ENCODE data around the gene STK39.

STK39 gene

DNA sequence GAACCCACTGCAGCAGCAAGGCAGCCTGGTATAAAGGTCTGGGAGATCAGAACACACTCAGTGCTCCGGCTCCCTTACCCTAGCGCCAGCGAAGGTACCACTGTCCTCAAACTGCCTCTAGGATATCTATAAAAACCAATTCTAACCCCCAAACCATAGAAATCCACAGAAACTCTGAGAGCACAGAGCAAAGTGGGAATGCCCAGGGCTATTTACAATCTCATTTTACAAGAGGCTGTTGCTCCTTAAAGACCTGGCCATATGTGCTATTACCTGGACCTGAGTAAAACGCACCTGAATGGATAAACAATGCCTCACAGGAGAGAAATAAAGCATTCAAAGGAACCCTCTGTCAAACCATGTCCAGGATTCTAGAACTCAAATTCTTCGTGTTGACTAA, 4.3 kb downstream of the STK39 start:
- no peak for DNase-seq (ENCODE audit: low read depth in 3 of 3)

DNA sequence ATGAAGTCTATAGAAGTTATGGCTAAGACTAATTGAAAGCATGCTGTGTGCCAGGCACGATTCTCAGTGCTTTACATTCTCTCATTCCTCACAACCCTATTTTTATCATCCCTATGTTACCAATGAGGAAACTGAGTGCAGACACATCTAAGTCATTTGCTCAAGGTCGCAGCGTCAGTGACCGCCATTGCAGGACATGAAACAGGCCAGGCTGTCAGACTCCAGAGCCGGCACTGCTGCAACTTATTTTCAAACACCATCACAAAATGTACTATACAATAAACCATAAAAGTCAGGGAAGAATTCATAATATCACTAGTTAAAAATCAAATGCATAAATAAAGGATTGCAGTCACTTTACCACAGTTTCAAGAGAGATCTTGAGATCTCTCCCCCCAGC, 5.6 kb downstream of the STK39 start:
- DNase-seq (ENCODE audit: low read depth in 3 of 3), result no peak

DNA sequence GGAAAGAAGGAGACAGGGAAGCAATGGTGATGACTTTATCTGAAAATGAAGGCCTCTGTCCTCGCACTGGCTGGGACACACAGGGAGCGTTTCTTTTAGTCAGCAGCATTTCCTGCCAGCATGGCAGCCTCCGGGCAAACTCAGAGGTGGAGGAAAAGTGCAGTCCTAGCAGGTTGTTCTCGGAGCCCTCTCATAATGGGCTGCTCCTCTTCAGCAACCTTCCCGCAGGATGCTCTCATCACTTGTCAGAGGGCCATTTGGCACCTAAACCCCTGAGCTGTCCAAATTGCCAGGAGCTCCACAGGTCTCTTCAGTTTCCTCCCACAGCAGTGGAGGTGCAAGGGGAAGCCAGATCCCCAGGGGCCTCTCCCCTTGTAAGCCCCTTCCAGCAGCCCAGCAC, 6.2 kb downstream of the STK39 start:
- no peak for DNase-seq (ENCODE audit: low read depth in 3 of 3)

DNA sequence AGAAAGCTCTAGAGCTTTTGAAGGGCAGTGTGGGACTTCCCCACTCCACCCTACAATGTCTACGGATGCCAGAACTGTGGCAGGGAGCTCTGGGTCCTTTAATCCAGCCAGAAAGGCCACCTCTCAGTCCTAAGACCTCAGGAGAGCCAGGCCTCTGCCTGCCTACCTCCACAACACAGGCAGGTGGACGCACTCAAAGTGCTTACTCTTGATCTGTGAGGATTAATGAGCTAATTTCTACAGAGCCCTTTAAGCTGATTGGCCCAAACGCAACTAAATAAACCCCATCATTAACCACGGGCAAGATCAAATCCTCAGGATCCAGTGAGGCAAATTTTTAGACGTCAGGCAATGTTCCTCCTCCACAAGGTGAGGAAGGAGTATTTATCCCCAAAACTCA, 8.1 kb downstream of the STK39 start:
- DNase-seq (ENCODE audit: low read depth in 3 of 3), result no peak

- DNase-seq (ENCODE audit: low read depth in 3 of 3), result no peak
Measured at GRCh38 chr2:168237741-168238140, 9.7 kb downstream of the STK39 start.

DNA sequence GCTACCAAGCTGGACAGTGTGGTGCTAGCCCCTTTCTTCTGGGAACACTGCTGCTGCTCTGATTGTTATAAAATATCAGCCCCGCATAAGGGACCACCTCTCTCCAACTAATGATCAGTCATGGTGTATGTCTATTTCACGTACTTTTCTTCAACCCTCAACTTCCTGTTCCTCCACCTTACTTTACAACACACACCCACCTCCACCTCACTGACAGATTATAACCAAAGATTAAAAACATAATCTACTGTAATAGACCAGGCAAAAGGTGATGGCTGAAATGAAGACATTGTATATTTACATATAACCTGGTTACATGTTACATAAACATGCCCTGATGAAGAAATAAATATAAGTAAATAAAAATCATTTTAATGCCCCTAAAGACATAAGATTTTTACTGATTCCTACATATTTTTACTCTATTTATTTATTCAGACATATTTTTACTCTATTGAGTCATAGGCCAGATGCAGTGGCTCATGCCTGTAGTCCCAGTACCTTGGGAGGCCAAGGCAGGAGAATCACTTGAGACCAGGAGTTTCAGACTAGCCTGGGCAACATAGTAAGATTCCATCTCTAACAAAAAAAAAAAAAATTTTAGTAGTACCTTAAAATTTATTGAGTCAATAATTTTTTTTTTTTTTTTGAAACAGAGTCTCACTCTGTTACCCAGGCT, 12.8 kb downstream of the STK39 start:
- DNase-seq (ENCODE audit: low read depth in 3 of 3), result no peak

- DNase-seq (ENCODE audit: low read depth in 3 of 3), result no peak
Measured at GRCh38 chr2:168233726-168234406, 13.5 kb downstream of the STK39 start.

- no peak for DNase-seq (ENCODE audit: low read depth in 3 of 3)
Measured at GRCh38 chr2:168233166-168233565, 14.2 kb downstream of the STK39 start.

DNA sequence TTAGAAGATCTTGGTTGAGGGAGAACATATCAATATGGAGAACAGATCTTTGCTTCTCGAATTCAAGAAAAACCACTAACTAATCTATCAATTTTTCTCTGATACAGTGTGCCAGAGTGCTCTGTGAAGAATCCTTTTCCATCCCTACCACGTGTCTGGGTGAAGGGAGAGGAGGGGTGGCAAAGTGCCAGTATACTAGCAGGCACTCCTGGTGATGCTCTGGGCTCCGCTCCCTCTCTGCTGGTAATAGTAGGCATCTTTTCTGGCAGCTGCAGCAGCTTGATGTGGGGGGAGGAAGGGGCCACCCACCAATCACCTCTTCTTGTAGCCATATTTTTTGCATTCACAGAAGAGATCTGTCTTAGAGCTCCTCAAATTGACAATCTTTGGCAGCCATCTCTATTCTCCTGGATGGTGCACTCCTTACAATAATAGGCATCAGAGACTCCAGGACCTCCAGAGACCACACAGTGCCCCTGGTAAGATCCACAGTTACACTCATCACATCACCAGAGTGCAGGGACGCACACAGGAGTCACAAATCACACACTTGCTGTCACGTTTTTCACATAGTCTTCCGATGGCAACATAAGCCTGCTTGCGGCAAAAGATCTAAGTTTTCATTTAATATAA, 15.7 kb downstream of the STK39 start:
- no peak for DNase-seq (ENCODE audit: low read depth in 3 of 3)

- no peak for DNase-seq (ENCODE audit: low read depth in 3 of 3)
Measured at GRCh38 chr2:168230389-168230788, 17.0 kb downstream of the STK39 start.

DNA sequence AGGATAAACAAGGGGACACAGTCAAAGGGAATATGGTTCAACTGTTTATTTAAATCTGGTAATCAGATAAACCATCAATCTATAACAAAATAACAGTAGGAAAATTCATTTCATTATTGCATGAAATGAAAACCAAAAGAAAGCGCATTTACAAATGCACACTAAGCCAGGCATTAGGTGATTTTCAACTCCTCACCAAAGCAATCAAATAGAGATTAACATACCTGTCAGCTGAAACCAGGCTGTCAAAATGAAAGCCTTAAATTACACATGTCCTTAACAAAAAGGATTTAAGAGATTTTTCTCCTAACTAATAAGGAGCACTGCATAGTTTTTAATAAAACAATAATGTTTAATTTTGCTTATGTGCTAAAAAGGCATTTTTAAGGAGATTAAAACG, 23.0 kb downstream of the STK39 start:
- no peak for DNase-seq (ENCODE audit: low read depth in 3 of 3)

DNA sequence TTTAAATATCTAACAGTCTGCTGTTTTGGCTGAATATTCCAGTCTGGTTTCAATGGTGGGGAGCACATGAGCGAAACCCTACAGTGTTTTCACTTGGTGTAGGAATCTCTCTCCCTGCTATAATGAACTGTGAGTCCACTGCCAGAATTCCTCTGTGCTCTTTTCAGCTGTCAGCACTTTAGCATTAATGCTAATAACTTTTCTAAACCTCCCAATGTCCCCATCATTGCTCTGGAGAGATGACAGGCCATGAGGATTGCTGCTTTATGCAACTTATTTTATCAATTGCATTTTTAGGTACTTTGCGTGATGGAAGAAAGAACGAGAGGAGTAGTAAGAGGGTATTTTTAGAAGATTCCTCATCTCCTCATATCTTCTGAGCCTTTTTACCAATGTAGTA, 25.3 kb downstream of the STK39 start:
- no peak for DNase-seq (ENCODE audit: low read depth in 3 of 3)

DNA sequence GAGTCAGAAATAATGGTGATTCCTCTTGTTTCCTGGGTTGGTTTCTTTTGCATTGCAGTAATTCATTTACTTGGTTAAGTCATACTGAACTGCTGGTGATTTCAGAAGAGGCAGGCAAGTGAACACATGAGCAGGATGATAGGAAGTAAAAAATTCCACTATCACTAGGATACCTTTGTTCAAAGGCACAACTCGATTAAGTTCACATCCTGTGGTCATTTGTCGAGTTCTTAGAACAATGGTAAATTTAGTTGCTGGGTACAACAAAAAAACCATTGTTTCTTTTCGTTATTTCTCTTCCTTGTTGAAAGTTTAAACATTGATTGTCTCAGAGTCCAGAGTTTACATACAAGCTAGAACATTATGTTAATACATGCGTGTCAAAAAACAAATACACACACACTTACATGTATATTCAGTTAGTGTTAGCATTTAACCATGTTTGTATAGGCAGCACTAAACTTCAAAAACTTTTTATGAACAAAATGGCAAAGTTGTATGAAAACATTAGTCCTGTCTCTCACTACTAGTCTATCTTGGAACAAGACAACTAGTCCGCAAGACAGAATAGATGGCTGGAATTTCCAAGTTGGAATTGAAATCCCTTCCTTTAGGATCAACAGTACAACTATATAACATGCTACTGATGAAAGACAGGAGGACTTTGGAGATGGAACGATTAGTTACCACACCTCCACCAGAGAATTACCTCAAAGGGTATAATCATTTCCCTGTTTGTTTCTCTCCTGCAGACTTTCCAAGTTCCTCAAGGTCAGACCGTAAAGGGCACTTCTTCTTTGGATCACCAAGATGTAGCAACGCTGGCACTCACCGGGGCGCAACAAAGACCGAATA, 26.2 kb downstream of the STK39 start:
- DNase-seq (ENCODE audit: low read depth in 3 of 3), result no peak

DNA sequence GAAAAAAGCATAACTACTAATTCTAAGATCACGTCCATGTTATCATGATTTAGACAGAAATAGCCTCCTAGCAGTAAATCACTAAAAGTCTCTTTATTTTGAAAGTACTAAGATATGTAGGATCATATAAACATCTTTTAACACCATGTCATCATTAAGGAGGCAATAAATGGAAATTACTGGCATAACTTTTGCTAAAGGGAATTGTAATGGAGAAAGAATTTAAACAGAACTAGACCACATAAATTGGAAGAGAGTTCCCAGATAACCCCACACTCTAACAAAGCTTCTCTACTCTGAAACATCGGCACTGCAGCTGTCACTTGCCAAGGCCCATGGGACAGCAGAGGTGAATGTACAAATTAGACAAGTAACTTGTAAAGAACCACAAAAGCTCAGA, 29.5 kb downstream of the STK39 start:
- DNase-seq (ENCODE audit: low read depth in 3 of 3), result no peak

- no peak for DNase-seq (ENCODE audit: low read depth in 3 of 3)
Measured at GRCh38 chr2:168216351-168217005, 30.9 kb downstream of the STK39 start.

DNA sequence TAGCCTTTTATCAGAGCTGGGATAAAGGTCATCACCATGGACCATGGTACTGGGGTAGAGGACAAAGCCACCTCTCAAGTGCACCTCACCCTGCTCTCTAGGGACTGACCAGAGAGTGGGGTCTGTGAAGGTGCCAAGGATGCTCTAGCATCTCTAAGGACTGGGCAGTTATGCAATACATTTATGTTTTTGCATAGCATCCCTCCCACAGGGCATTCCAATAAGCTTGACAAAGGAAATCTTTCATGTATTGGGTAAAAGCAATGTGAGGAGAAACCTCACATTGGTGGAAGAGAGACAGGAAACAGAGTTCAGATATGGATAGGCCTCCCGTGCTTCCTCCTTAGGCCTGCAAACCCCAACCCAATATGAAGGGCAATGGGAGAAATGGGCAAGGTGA, 31.6 kb downstream of the STK39 start:
- DNase-seq (ENCODE audit: low read depth in 3 of 3), result no peak

- DNase-seq (ENCODE audit: low read depth in 3 of 3), result no peak
Measured at GRCh38 chr2:168212866-168213265, 34.5 kb downstream of the STK39 start.

DNA sequence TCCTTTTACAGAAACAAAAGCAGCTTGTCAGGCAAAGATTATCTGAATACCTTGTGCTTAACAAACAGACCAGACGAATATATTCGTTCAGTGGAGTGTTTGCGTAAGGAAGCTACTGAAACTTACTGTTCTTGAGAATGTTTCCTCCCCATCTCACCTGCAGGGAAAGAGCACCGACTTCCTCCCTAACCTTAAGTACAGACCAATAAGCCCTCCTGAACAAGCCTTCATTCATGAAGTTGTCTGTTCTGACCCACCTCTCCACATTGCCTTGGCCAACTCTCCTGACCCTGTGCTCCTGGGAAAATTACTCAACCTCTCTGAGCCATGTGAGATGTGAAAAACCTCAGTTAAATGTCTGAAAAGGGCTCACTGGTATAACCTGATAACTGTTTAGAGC, 35.2 kb downstream of the STK39 start:
- DNase-seq (ENCODE audit: low read depth in 3 of 3), result no peak

DNA sequence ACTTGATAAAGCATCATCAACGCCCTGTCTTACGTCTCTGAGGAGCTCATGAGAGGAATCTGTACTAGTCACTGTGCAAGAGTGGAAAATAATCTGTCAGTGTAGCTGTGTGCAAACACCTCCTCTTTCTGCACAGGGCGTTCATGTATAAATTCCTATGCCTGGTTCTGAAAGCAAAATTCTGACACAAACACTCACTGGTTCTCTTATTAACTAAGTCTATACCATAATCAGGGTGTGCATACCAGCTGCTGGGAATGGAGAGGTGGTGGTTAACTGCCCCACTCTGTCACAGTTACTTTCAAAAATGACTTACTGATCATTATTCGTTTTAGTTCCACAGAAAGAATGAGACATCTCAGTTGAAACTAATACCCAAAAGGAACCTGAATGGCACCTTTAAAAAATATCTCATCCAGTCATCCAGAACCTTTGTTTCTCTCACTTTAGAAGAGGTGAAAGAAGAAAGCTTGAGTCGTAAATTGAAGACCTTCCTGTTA, 35.7 kb downstream of the STK39 start:
- peak in 2 of 3 experiments; percentile 30 to 53 for DNase-seq (ENCODE audit: low read depth in 3 of 3)

DNA sequence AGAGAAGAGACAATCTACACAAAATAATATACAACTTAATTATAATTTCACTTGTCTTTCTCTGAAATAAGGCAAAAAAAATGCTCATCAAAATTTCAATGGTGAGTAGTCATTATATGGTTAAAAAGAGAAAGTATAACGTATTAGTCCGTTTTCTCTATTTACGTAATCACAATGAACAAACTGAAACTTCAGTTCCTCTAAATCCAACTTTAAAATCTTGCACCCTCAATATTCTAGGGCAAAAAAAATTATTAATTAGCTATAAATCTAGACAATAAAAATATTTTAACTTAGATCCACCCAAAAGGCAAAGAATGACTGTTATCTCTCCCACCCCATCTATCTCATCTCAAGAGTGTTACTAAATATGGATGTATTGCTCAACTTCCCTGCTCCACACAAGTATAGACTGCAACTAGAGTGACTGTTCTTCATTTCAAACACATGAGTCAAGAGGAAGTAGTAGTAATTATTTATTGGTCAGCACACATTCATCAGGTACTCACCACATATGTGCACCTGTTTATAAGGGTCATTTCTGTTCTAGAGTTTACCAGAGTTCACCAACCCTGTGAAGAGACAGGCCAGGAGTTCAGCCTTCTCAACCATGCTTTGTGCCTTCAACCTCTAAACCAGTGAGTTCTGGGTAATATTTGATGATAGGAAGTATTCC, 36.4 kb downstream of the STK39 start:
- DNase-seq (ENCODE audit: low read depth in 3 of 3), result no peak
